MCF 10A (cell line): Measurements from ENCODE around the gene CUL5. TPM values are rescaled to one million over a fixed set of nuclear protein-coding genes. Genes with fewer than 3 reads are reported as not detected.

Source experiments
- BruUV-seq: library from RNA; stranded (reverse); fragments of 400-500 nt; replicated peaks from 2 replicates; lab custom pipeline; 2021; lab: Mats Ljungman, UMichigan
- CTCF ChIA-PET: fragments of 300-600 bp; sonication (Branson Sonifier 250); formaldehyde crosslinking; extraction: SDS; loops from one replicate; lab custom pipeline; 2021; ENCODE audit warnings: antibody characterized with exemption, inconsistent platforms; lab: Yijun Ruan, JAX
- POLR2A ChIA-PET: fragments of 300-600, 350-650 bp; sonication (Branson Sonifier 250); formaldehyde crosslinking; extraction: SDS; loops from one replicate; lab custom pipeline; 2020; ENCODE audit warnings: antibody characterized with exemption, inconsistent platforms; lab: Yijun Ruan, JAX
- DNase-seq: peaks from one replicate; pipeline ENCODE4 v3.0.0-alpha.2; 2018; ENCODE audit not compliant: unreplicated experiment
- H3K27ac Mint-ChIP-seq: one replicate; pipeline ENCODE4 v1.8.0; 2022; ENCODE audit warnings: mild to moderate bottlenecking, low read depth, mixed read lengths; ENCODE audit not compliant: unreplicated experiment
- H3K27me3 Mint-ChIP-seq: one replicate; pipeline ENCODE4 v1.8.0; 2022; ENCODE audit warnings: mixed read lengths; ENCODE audit not compliant: insufficient read depth, unreplicated experiment
- H3K36me3 Mint-ChIP-seq: one replicate; pipeline ENCODE4 v1.8.0; 2022; ENCODE audit warnings: mild to moderate bottlenecking, moderate library complexity, mixed read lengths; ENCODE audit not compliant: insufficient read depth, unreplicated experiment
- H3K4me1 Mint-ChIP-seq: one replicate; pipeline ENCODE4 v1.8.0; 2022; ENCODE audit warnings: mixed read lengths; ENCODE audit not compliant: insufficient read depth, unreplicated experiment
- H3K4me3 Mint-ChIP-seq: one replicate; pipeline ENCODE4 v1.8.0; 2022; ENCODE audit warnings: mild to moderate bottlenecking, moderate library complexity, mixed read lengths; ENCODE audit not compliant: unreplicated experiment
- H3K9me3 Mint-ChIP-seq: one replicate; pipeline ENCODE4 v1.8.0; 2022; ENCODE audit warnings: mixed read lengths; ENCODE audit not compliant: unreplicated experiment
- CTCF ChIP-seq: fragments of 200-600 bp; IDR thresholded peaks from one replicate; pipeline ENCODE4 v1.8.0; 2022; ENCODE audit warnings: antibody characterized with exemption, mild to moderate bottlenecking; ENCODE audit not compliant: unreplicated experiment
- intact Hi-C: fragments of 100-400 bp; cut with micrococcal nuclease; formaldehyde crosslinking; loops from 2 replicates; pipeline ENCODE4 v1.14.1; 2022
- total RNA-seq: library from RNA; stranded (reverse); gene quantifications from 2 replicates; pipeline ENCODE4 v1.2.3, GENCODE V29; 2022

CUL5 gene
- total RNA-seq, 1 experiment from 2014 or later, result 31.8 TPM

GRCh38 chr11:108093128-108093904, 84.6 kb downstream of the CUL5 start:
- peaks cover 72% of the 10 kb centered on the region for H3K36me3 Mint-ChIP-seq
- no peaks in the 10 kb centered on the region for H3K9me3 Mint-ChIP-seq
- BruUV-seq, result no TSS peak
- ChIA-PET POLR2A (interaction anchor here (0.6 to 0.7 kb wide), 3 partner anchors 26 to 244 kb away, joined by 3 to 4 read pairs (median 4); no protein-coding TSS in a partner anchor), CTCF (no interaction called here)
- no peaks in the 10 kb centered on the region for H3K4me1 Mint-ChIP-seq
- H3K27me3 Mint-ChIP-seq, result no peaks in the 10 kb centered on the region
- no peak for TF ChIP-seq CTCF
- peak; percentile 13 for DNase-seq
- H3K4me3 Mint-ChIP-seq, result no peak overlapping the region
- intact Hi-C loops, result no loop called here
- no peak overlapping the region for H3K27ac Mint-ChIP-seq

DNA sequence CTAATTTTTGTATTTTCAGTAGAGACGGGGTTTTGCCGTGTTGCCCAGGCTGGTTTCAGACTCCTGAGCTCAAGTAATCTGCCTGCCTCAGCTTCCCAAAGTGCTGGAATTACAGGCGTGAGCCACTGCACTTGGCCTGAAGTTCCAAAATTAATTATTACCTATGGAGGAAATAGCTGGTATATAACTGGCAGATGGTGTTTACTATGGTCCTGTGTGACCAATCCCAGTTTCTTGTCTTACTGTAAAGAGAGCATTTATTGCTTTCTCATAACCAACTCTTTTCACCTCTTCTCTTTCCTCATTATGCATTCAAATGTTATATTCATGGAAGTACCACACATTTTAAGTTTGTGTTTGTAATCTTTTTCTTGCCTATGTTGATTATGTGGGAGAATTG, 88.5 kb downstream of the CUL5 start:
- Mint-ChIP-seq H3K27me3 (no peaks in the 10 kb centered on the region), H3K4me3 (no peak overlapping the region), H3K9me3 (no peaks in the 10 kb centered on the region), H3K27ac (no peak overlapping the region), H3K36me3 (peaks cover 83% of the 10 kb centered on the region), H3K4me1 (no peaks in the 10 kb centered on the region)
- TF ChIP-seq CTCF, result no peak
- BruUV-seq, result no TSS peak
- ChIA-PET CTCF (interaction anchor here (1.1 kb wide), 1 partner anchor 22 kb away, joined by 4 read pairs; no protein-coding TSS in a partner anchor), POLR2A (interaction anchor here (1.2 kb wide), 1 partner anchor 10 kb away, joined by 3 read pairs; no protein-coding TSS in a partner anchor)
- DNase-seq, result no peak
- intact Hi-C loops, result no loop called here

DNA sequence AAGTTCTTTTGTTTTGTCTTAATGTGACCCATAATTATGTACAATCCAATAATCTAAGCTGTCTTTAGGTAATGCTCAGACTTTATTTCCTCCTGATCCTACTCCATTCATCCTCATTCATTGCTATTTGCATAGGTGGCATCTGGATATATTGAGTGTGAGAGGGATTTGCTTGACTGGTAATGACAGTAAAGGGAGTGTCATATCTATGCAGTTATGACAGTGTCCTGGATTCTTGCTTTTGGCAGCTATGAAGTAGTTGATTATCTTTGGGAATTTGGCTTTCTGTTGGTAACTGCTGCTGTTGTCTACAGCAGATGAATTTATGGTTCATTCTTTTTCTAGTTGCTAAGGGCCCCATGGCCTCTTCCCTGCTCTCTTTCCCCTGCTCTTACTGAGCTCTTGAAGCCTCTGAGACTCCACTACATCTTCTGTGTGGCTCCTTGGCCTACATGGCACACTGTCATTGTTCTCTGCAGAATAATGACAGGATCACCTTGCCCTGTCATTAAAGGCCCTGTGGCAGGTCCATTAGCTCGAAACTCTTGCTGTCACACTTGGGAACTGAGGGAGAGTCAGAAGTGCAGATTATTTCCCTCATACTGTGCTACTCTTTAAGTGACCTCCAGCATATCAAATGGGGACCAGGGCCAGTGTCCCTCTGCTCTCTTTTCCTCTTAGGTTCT, 92.5 kb downstream of the CUL5 start:
- no peak for DNase-seq
- Mint-ChIP-seq H3K9me3 (no peaks in the 10 kb centered on the region), H3K36me3 (peaks cover 74% of the 10 kb centered on the region), H3K27me3 (no peaks in the 10 kb centered on the region), H3K27ac (no peak overlapping the region), H3K4me1 (no peaks in the 10 kb centered on the region), H3K4me3 (no peak overlapping the region)
- no peak for TF ChIP-seq CTCF
- CTCF ChIA-PET, result interaction anchor here (0.6 kb wide), 1 partner anchor 42 kb away, joined by 3 read pairs; no protein-coding TSS in a partner anchor
- POLR2A ChIA-PET, result interaction anchor here (0.7 kb wide), 1 partner anchor 30 kb away, joined by 3 read pairs; no protein-coding TSS in a partner anchor
- no TSS peak for BruUV-seq
- intact Hi-C loops, result no loop called here

GRCh38 chr11:108111126-108111525, 102.4 kb downstream of the CUL5 start:
- Mint-ChIP-seq H3K9me3 (no peaks in the 10 kb centered on the region), H3K27ac (no peak overlapping the region), H3K27me3 (no peaks in the 10 kb centered on the region), H3K36me3 (peaks cover 31% of the 10 kb centered on the region), H3K4me3 (no peak overlapping the region), H3K4me1 (peaks cover 9% of the 10 kb centered on the region)
- CTCF ChIA-PET, result interaction anchor here (1.3 kb wide), 1 partner anchor 102 kb away, joined by 3 read pairs; the partner anchor contains the start of gene CUL5
- intact Hi-C loops, result no loop called here
- no peak for TF ChIP-seq CTCF
- BruUV-seq, result no TSS peak
- POLR2A ChIA-PET, result no interaction called here
- no peak for DNase-seq
